GM21360 (cell line): ENCODE data around the gene TRABD2A.
"Not testable (repeated sequence)": the region's sequence is repeated elsewhere in the genome, so short reads cannot be mapped to it uniquely, and the experiment has no call there.

Experiments used
- ATAC-seq: cut with Tn5 transposase; IDR thresholded peaks from one replicate; pipeline ENCODE4 v1.9.1; 2021; ENCODE audit warnings: mild to moderate bottlenecking, moderate library complexity; ENCODE audit not compliant: unreplicated experiment

Gene TRABD2A

GRCh38 chr2:84880645-84881521 is at the start of gene TRABD2A:
TSS of gene TRABD2A (minus strand) at chr2:84881084. CDS start at chr2:84881039, 45 bp downstream.
- no peak for ATAC-seq

GRCh38 chr2:84927275-84927627 is 46.4 kb upstream of the TRABD2A start:
- no peak for ATAC-seq

- ATAC-seq, result peak; percentile 83
These were observed 45.0 kb upstream of the TRABD2A start for GRCh38 chr2:84925724-84926376.

DNA sequence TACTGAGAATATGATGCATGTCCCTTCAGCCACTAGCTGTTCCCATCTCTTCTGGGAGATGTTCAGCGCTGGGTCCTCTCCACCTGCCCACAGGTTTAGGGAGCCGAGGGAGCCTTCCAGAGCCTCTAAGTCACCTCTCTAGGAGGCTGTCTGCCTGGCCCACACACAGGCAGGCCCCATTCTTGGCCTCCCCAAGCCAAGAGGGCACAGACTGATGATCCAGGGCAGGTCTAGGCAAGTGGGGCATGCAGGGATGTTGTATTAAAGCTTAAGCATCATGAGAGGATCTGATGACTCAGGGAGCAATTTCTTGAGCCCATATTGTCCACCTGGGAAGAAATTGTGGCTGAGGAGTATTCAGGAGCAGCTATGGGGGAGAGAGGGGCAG is 44.4 kb upstream of the TRABD2A start:
- peak; percentile 0 for ATAC-seq

DNA sequence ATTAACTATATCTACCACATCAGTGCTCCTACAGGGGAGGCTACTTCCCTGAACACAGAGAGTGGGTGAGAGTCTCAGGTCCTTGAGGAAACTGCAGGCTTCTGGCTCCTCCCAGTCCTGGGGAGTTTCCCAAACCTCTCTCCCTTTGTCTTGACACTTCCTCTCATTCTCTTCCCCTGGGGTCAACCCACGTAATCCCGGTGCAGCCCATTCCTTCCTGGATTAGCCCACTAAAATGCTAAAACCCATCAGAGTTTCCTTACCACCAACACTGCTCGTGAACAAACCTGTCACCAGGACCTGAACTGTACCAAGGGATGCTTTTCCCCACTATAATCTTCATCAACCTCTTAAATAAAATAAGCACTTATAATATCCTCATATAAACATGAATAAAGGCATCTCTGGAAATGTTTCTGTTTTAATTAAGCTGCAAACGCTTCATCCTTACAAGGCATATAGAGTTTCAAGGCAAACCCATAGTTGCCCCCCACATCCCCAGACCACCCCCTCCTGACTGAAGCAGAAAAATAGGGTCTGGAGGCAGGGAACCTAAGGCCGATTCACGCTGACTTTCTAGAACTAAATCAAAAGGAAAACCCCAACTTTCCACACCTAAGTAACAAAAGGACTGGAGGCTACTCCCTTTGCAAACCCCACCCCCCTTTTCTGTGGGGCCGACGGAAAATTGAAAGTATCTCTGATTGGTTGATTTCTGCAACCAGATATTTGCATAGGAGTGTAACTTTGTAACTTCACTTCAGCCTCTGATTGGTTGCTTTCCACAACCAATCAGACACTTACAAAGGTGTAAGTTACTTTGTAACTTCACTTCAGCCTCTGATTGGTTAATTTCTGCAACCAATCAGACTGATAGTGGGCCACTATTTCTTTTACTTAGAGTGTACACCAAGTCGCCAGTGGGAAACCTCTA is 43.6 kb upstream of the TRABD2A start:
- ATAC-seq, result no peak

DNA sequence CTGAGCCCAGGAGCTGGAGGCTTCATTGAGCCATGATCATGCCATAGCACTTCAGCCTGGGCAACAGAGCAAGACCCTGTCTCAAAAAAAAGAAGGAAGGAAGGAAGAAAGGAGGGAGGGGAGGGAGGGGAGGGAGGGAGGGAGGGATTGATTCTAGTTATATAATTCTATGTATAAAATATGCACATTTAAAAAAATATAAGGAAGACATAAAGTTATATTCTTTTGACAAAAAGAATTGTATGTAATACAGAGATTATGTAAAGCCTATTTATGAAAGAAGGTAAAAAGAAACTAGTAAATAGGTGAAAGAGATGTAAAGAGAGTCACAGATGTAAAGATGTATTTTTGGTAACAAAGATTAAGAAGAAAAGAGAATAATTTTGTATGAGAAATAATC is 42.1 kb upstream of the TRABD2A start:
- ATAC-seq, result no peak

GRCh38 chr2:84919885-84920580 is 39.1 kb upstream of the TRABD2A start:
- ATAC-seq, result peak; percentile 44

DNA sequence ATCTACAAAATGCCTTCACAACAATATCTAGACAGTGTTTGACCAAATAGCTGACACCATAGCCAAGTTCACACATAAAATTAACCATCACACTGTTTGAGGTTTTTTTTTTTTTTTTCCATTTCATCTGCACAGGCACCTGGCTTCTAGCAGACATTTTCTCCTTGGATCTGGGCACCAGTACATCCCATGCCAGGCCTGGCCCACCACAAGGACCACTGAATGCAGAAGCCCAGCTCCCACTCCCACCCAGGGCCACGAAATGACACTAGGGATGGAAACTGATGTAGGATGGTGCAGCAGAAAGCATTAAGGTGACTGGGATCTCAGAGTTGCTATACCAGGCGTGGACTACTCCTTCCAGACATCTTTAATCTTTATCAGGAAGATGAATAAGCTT is 37.5 kb upstream of the TRABD2A start:
- ATAC-seq, result no peak

DNA sequence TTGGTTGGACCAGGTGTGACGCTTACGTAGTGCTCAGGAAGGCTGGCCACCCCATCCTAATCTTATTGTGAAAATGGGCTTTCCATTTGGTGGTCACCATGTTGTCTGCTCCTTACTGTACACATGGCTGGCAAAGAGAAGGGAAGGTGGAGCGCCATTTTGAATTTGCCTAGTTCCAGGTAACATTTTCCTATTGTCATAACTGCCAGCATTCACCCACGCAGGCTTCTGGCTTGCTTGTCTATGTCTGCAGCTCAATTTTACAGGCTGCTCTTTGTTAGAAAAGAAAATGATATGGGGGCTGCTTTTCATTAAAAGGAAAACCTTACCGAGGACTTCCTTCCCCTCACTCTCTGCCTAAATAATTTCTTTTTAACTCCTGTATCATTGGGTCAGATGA is 36.9 kb upstream of the TRABD2A start:
- not testable (repeated sequence) for ATAC-seq

GRCh38 chr2:84915675-84916074 is 34.8 kb upstream of the TRABD2A start:
- not testable (repeated sequence) for ATAC-seq

DNA sequence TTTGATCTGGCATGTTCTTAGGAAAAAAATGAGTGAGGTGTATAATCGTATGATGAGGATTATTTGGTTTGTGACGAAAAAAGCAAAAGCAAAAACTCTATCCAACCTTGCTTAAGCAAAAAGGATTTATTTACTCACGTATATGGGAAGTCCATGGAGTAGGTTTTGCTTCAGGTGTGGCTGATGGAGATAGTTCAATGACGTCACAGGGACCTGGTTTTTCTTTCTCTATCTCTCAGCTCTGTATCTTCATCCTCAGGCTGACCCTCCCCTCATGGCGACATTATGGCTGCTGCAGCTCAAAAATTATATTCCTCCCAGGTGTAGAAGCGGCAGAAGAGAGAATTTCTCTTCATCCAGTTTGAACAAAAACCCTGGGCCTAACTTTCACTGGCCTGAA is 33.5 kb upstream of the TRABD2A start:
- no peak for ATAC-seq

GRCh38 chr2:84912984-84913383 is 32.1 kb upstream of the TRABD2A start:
- no peak for ATAC-seq

DNA sequence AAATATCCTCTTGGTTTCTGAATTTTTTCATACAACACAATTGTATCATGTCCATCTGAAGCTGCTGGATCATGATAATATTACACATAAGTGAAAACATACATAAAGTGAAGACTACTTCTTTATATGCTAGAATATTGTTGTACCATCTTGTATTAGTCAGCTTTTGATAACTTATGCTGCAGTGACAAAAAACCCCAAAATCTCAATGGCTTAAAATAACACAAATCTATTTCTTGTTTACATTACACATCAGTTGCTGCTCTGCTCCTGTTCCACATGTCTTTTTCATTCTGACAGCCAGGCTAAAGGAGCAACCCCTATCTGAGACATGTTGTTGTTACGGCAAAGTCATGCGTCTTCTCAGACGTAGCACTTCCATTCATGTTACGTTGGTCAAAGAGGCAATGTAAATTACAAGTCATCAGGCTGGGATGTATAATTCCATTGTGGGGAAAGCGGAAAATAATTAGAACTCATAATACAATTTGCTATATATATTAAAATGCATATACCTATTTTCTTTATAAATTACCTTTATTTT is 30.3 kb upstream of the TRABD2A start:
- ATAC-seq, result no peak

GRCh38 chr2:84908948-84909713 is 28.2 kb upstream of the TRABD2A start:
- no peak for ATAC-seq

- peak; percentile 23 for ATAC-seq
These were observed 26.2 kb upstream of the TRABD2A start for GRCh38 chr2:84906900-84907714.

- ATAC-seq, result peak; percentile 22
These were observed 25.4 kb upstream of the TRABD2A start for GRCh38 chr2:84906108-84906899.

GRCh38 chr2:84905181-84906107 is 24.6 kb upstream of the TRABD2A start, which contains the start of gene TMSB10:
TSS of gene TMSB10 (plus strand) at chr2:84905656.
- ATAC-seq, result peak; percentile 67
